IMR-90 (cell line): Measurements from ENCODE around the gene HSF2BP.

Experiments
- CEBPB ChIP-seq: IDR thresholded peaks from 2 replicates; pipeline ENCODE4 v1.6.1; 2012; ENCODE audit warnings: low read depth, low read length, improper control_type of control experiment
- CTCF ChIP-seq: conservative IDR thresholded peaks from 2 replicates; pipeline ENCODE4 v1.5.1; 2012; ENCODE audit warnings: mild to moderate bottlenecking, low read depth, low read length, improper control_type of control experiment
- POLR2A ChIP-seq: IDR thresholded peaks from 2 replicates; pipeline ENCODE4 v1.6.1; 2012; ENCODE audit warnings: mild to moderate bottlenecking, low read depth, low read length
- RCOR1 ChIP-seq: IDR thresholded peaks from 2 replicates; pipeline ENCODE4 v1.6.1; 2012; ENCODE audit warnings: mild to moderate bottlenecking, low read length, improper control_type of control experiment; ENCODE audit not compliant: insufficient replicate concordance

- TF ChIP-seq RCOR1 (no peak), CTCF (no peak), POLR2A (no peak), CEBPB (no peak)
These were observed 27.7 kb downstream of the HSF2BP start for GRCh38 chr21:43631411-43632107.
